Lung (tissue), 12 donors: ENCODE data around the gene RBFOX1. TPM values are rescaled to one million over a fixed set of nuclear protein-coding genes. Genes with fewer than 3 reads are reported as not detected.

ENCODE experiments used
- ATAC-seq: fragments of 200-7000 bp; cut with Tn5 transposase; one replicate; pipeline ENCODE4 v1.9.1; 2020; ENCODE audit warnings: moderate number of reproducible peaks; ENCODE audit not compliant: insufficient read depth, low FRiP score
- DNase-seq, 3 donors: peaks; one replicate each; pipeline ENCODE4 v3.0.0-alpha.2; 2013 to 2017
- H3K27ac ChIP-seq, 2 donors: one replicate each; pipeline ENCODE4 v1.5.1; 2013; ENCODE audit warnings: mild to moderate bottlenecking in 2 of 2, moderate library complexity in 2 of 2, control low read depth in 1 of 2, inconsistent platforms in 1 of 2, low read depth in 1 of 2, low read length in 1 of 2
- H3K27me3 ChIP-seq, 3 donors: one replicate each; pipeline ENCODE4 v1.5.1; 2013; ENCODE audit warnings: low read length in 2 of 3; ENCODE audit not compliant: control insufficient read depth in 3 of 3, insufficient read depth in 3 of 3
- H3K36me3 ChIP-seq, 4 donors: one replicate each; pipeline ENCODE4 v1.5.1; 2013; ENCODE audit warnings: low read length in 4 of 4, mild to moderate bottlenecking in 1 of 4, moderate library complexity in 1 of 4; ENCODE audit not compliant: control insufficient read depth in 4 of 4, insufficient read depth in 4 of 4
- H3K4me1 ChIP-seq, 5 donors: one replicate each; pipeline ENCODE4 v1.5.1; 2013; ENCODE audit warnings: low read length in 5 of 5, mild to moderate bottlenecking in 2 of 5, moderate library complexity in 1 of 5; ENCODE audit not compliant: control insufficient read depth in 5 of 5, insufficient read depth in 5 of 5
- H3K4me3 ChIP-seq: one replicate; pipeline ENCODE4 v1.5.1; 2013; ENCODE audit warnings: mild to moderate bottlenecking, control low read depth, moderate library complexity
- H3K9ac ChIP-seq, 2 donors: one replicate each; pipeline ENCODE4 v1.5.1; 2013; ENCODE audit warnings: low read length in 2 of 2, control low read depth in 1 of 2; ENCODE audit not compliant: insufficient read depth in 1 of 2
- H3K9me3 ChIP-seq, 4 donors: one replicate each; pipeline ENCODE4 v1.5.1; 2013; ENCODE audit warnings: low read length in 3 of 4, mild to moderate bottlenecking in 1 of 4, moderate library complexity in 1 of 4; ENCODE audit not compliant: control insufficient read depth in 4 of 4, insufficient read depth in 3 of 4
- WGBS, 2 donors: extraction: QIAGEN DNeasy Blood & Tissue Kit; methylation state at CpG; one replicate each; pipeline ENCODE4 v1.1.7; 2013; 5-methylcytosine and 5-hydroxymethylcytosine counted together
- polyA plus RNA-seq, 2 donors: library from polyadenylated mRNA; stranded (reverse); fragments of 200-250 nt; gene quantifications; one replicate each; pipeline ENCODE4 v1.2.1, GENCODE V29; 2013
- total RNA-seq, 2 donors: library from RNA; depleted of rRNA in 1 of 2; stranded (reverse); fragments of >200 nt in 1 of 2; gene quantifications; one replicate each; pipeline ENCODE4 v1.2.1, GENCODE V29; 2014 to 2021
- TF ChIP-seq, protein P1 (sequence below): IDR thresholded peaks from 2 replicates; pipeline ENCODE4 v1.5.1; 2012; ENCODE audit warnings: mild to moderate bottlenecking; ENCODE audit errors: control extremely low read depth, extremely low read depth
- donor health status: control.
- donor health status: control.
- donor health status: Bipolar disorder and iron deficiency.
- donor health status: healthy.
- donor health status: DM: yes; HTN: yes; CAD: no.

Gene RBFOX1
- total and polyA plus RNA-seq, 4 donors, result 0.55 to 3.0 TPM; not detected in 2

DNA sequence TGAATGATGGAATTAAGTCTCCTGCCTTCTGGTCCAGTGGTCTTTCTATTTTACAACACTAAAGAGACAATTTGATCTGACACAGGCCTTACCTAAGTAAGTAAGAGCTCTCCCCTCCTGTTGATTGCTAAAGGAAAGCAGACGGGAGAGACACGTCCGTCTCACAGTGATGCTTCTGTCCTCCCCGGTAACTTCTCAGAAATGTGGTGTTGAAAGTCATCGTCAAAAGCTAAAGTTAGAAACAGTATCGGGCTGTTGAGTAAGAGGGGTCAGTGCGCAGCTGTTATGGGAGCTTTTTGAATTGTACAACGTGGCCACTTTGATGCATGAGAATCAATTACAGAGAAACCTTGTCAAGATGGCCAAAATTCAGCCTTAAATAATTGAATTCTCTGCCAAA, 1.9 kb upstream of the RBFOX1 start:
- peak overlapping the region in 1 of 2 donors; percentile 91 for H3K27ac ChIP-seq
- H3K27me3 ChIP-seq, result peaks cover 0 to 7% (median 0%) of the 10 kb centered on the region in 3 donors
- H3K9ac ChIP-seq, result no peak overlapping the region
- no peak overlapping the region for H3K4me3 ChIP-seq
- H3K36me3 ChIP-seq, result no peaks in the 10 kb centered on the region
- no peak for ATAC-seq
- H3K4me1 ChIP-seq, result peaks cover 0 to 2% (median 0%) of the 10 kb centered on the region in 5 donors
- no peak for DNase-seq
- peaks cover 0 to 3% (median 0%) of the 10 kb centered on the region in 4 donors for H3K9me3 ChIP-seq
- WGBS, 2 donors, result 65 to 79% methylated on average over 8 of the region's 8 CpGs
- TF ChIP-seq, protein P1, sequence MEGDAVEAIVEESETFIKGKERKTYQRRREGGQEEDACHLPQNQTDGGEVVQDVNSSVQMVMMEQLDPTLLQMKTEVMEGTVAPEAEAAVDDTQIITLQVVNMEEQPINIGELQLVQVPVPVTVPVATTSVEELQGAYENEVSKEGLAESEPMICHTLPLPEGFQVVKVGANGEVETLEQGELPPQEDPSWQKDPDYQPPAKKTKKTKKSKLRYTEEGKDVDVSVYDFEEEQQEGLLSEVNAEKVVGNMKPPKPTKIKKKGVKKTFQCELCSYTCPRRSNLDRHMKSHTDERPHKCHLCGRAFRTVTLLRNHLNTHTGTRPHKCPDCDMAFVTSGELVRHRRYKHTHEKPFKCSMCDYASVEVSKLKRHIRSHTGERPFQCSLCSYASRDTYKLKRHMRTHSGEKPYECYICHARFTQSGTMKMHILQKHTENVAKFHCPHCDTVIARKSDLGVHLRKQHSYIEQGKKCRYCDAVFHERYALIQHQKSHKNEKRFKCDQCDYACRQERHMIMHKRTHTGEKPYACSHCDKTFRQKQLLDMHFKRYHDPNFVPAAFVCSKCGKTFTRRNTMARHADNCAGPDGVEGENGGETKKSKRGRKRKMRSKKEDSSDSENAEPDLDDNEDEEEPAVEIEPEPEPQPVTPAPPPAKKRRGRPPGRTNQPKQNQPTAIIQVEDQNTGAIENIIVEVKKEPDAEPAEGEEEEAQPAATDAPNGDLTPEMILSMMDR, result no peak

DNA sequence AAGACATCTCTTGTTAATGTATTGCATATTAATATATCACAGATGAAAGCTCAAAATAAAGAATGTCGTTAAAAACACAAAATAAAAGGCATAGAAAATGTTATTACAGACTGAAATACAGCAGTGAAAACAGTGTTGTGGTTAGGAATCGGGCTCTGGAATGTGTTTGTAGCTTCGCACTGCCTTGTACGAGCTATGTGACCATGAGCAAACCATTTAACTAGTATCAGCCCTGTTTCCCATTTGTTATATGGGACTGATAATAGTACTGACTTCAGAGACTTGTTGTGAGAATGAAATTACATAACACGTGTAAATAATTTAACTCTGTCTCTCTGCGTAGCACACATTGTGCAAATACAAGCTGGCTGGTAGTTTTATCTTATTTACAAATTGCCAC, 648 bp upstream of the RBFOX1 start:
- peak overlapping the region in 1 of 2 donors; percentile 97 for H3K27ac ChIP-seq
- TF ChIP-seq, protein P1, result no peak
- H3K36me3 ChIP-seq, result no peaks in the 10 kb centered on the region
- no peak overlapping the region for H3K9ac ChIP-seq
- H3K4me1 ChIP-seq, result peaks cover 0 to 9% (median 0%) of the 10 kb centered on the region in 5 donors
- 63 to 77% methylated on average over 6 of the region's 6 CpGs for WGBS, 2 donors
- H3K27me3 ChIP-seq, result peaks cover 0 to 7% (median 0%) of the 10 kb centered on the region in 3 donors
- no peak for DNase-seq
- H3K9me3 ChIP-seq, result peaks cover 0 to 6% (median 0%) of the 10 kb centered on the region in 4 donors
- no peak for ATAC-seq
- H3K4me3 ChIP-seq, result no peak overlapping the region

DNA sequence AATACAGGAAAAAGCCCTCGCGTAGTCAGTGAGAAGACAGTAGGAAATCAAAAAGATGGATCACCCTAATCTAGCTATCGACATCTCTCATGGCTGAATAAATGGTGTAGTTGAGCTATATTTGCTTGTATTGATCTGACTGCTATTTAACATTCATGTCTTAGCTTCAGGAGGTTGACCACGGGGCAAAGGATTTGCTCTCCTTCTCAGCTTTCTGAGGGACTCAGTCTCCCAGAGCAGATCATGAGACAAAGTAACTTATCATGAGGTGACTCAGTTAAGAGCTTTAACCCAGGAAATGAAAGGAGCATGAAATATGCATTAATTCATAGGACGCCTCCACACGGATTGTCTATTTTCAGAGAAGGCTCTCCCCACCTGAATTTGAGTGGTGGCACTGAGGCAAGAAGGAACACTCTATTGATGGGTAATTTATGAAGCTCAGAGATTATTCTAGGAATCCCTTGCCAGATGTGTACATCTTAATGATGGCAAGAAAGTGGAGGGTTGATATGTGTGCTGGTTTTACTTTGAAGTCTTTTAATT, 608 bp downstream of the RBFOX1 start:
- Histone ChIP-seq H3K27ac (peak overlapping the region in 1 of 2 donors; percentile 97), H3K9ac (no peak overlapping the region), H3K27me3 (peaks cover 0 to 7% (median 0%) of the 10 kb centered on the region in 3 donors), H3K9me3 (peaks cover 0 to 6% (median 0%) of the 10 kb centered on the region in 4 donors), H3K36me3 (no peaks in the 10 kb centered on the region), H3K4me1 (peaks cover 0 to 12% (median 0%) of the 10 kb centered on the region in 5 donors), H3K4me3 (no peak overlapping the region)
- no peak for ATAC-seq
- TF ChIP-seq, protein P1, result no peak
- no peak for DNase-seq
- 79% methylated on average over 6 of the region's 6 CpGs for WGBS, 2 donors
